Chondrocyte (in vitro differentiated cells): Measurements from ENCODE around the gene CST9. TPM values are rescaled to one million over a fixed set of nuclear protein-coding genes. Genes with fewer than 3 reads are reported as not detected.

ENCODE experiments used
- DNase-seq: peaks from one replicate; pipeline ENCODE4 v3.0.0; 2021; ENCODE audit warnings: mixed read lengths, low spot score
- H3K27ac Mint-ChIP-seq: one replicate; pipeline ENCODE4 v1.8.0; 2021; ENCODE audit warnings: mild to moderate bottlenecking, moderate library complexity, mixed read lengths; ENCODE audit not compliant: unreplicated experiment
- H3K27me3 Mint-ChIP-seq: 2 replicates; pipeline ENCODE4 v1.8.0; 2021; ENCODE audit warnings: low read depth, mixed read lengths
- H3K36me3 Mint-ChIP-seq: 2 replicates; pipeline ENCODE4 v1.8.0; 2021; ENCODE audit warnings: low read depth, mixed read lengths
- H3K4me1 Mint-ChIP-seq: 2 replicates; pipeline ENCODE4 v1.8.0; 2021; ENCODE audit warnings: low read depth, mild to moderate bottlenecking, mixed read lengths
- H3K4me3 Mint-ChIP-seq: one replicate; pipeline ENCODE4 v1.8.0; 2021; ENCODE audit warnings: mild to moderate bottlenecking, moderate library complexity, mixed read lengths; ENCODE audit not compliant: unreplicated experiment
- H3K9me3 Mint-ChIP-seq: 2 replicates; pipeline ENCODE4 v1.8.0; 2021; ENCODE audit warnings: low read depth, mixed read lengths
- total RNA-seq: library from RNA; stranded (reverse); gene quantifications from 3 replicates; pipeline ENCODE4 v1.2.1, GENCODE V29; 2021
- TF ChIP-seq, protein P1 (sequence below): fragments of 200-600 bp; sonication (generic); IDR thresholded peaks from 2 replicates; pipeline ENCODE4 v1.5.0; 2021; ENCODE audit warnings: antibody characterized with exemption, mild to moderate bottlenecking, moderate library complexity

The CST9 gene
- total RNA-seq, 1 donor from 2014 or later = not detected

DNA sequence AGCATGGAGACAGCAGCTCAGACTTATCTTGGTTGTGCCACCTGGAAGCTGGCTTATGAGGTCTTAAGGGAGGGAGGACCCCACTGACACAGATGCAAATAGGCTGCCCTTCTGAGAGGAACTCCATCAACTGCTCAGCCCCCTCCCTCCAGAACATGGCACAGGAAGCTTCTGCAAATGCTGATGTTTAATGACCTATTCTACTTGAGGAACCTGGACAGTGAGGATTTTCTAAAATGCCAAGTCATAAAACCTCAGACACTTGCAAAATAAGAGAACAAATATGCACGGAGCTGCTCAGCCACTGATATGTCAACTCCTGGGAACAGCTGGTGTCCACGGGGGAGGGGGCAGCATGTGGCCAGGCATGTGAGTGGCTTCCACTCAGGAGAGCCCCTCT lies 3.5 kb downstream of the CST9 start:
- no peak for DNase-seq

DNA sequence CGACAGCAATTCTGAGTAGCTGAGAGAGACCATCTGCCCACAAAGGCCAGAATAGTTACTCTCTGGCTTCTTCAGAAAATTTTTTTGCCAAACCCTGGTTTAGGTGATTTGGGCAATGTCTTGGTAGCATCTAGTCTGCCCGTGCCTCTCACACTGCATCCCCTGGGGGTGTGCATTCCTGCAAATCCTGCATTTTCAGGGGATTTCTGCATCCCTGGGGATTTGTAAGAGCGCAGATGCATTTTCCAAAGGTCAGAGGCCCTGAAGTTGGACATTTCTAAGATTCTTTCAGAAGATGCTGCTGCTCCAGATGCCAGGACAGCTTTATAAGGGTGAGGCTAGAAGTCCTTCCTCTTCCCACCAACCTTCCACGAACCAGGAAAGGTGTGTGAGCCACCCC lies 4.0 kb downstream of the CST9 start:
- H3K36me3 Mint-ChIP-seq = no peaks in the 10 kb centered on the region
- TF ChIP-seq, protein P1, sequence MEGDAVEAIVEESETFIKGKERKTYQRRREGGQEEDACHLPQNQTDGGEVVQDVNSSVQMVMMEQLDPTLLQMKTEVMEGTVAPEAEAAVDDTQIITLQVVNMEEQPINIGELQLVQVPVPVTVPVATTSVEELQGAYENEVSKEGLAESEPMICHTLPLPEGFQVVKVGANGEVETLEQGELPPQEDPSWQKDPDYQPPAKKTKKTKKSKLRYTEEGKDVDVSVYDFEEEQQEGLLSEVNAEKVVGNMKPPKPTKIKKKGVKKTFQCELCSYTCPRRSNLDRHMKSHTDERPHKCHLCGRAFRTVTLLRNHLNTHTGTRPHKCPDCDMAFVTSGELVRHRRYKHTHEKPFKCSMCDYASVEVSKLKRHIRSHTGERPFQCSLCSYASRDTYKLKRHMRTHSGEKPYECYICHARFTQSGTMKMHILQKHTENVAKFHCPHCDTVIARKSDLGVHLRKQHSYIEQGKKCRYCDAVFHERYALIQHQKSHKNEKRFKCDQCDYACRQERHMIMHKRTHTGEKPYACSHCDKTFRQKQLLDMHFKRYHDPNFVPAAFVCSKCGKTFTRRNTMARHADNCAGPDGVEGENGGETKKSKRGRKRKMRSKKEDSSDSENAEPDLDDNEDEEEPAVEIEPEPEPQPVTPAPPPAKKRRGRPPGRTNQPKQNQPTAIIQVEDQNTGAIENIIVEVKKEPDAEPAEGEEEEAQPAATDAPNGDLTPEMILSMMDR = no peak
- DNase-seq = no peak
- no peaks in the 10 kb centered on the region for H3K9me3 Mint-ChIP-seq
- peaks cover 9% of the 10 kb centered on the region for H3K4me1 Mint-ChIP-seq
- peaks cover 7% of the 10 kb centered on the region for H3K27me3 Mint-ChIP-seq
- no peak overlapping the region for H3K27ac Mint-ChIP-seq
- H3K4me3 Mint-ChIP-seq = no peak overlapping the region

More for the DNA sequence above, 3.5 kb downstream of the CST9 start:
- H3K4me3 Mint-ChIP-seq = no peak overlapping the region
- H3K27me3 Mint-ChIP-seq = peaks cover 3% of the 10 kb centered on the region
- no peaks in the 10 kb centered on the region for H3K9me3 Mint-ChIP-seq
- no peaks in the 10 kb centered on the region for H3K36me3 Mint-ChIP-seq
- H3K4me1 Mint-ChIP-seq = peaks cover 12% of the 10 kb centered on the region
- H3K27ac Mint-ChIP-seq = no peak overlapping the region
- TF ChIP-seq, protein P1 = no peak

DNA sequence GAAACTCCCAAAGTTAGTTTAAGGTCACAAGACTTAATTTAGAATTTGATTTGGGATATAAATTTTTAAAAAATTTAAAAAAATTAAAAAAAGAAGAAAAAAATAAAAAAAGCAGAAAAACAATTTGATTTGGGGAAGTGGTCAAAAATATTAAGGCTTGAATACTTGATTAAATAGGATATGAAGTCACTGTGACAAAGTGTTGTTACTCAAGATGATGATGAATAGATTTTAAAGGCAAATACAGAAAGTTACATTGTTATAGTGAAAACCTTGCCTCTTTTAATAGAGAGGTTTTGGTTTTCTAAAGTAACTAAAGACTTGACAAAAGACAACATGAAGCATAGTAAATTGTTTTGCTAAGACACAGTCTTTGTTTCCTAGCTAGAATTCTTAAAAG lies 7.2 kb downstream of the CST9 start:
- Mint-ChIP-seq H3K4me1 (no peaks in the 10 kb centered on the region), H3K27ac (no peak overlapping the region), H3K27me3 (peaks cover 11% of the 10 kb centered on the region), H3K9me3 (no peaks in the 10 kb centered on the region), H3K4me3 (no peak overlapping the region), H3K36me3 (no peaks in the 10 kb centered on the region)
- TF ChIP-seq, protein P1 = no peak
- DNase-seq = no peak

DNA sequence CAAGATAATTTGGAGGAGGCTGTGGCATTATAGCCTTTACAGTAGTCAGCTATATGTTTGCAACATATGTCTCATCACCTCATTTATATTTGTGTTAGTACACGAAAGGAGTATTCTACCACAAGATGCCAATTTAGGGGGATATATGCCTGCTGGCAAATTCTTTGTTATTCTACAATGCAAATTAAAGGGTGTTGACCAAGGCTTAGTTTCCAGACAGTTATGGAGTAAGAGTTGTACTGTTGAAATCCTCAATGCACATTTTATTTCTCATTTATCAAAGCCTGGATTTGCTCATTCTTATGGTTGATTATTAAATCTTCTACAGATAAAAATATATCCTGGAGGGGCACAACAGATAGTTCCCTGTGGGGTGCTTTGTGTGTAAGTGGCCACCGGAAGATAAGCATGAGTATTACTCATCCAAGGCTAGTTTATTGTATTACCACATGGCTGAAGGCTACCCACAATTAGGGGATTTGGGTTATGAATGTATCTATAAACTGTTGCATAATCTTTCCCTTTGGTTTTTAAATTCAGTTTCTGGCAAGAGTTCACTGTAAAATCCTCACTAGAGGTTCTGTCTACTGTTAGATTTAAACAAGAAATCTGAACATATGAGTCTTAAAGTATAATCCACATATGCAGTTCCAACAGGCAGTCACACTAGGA lies 9.0 kb downstream of the CST9 start:
- no peaks in the 10 kb centered on the region for H3K9me3 Mint-ChIP-seq
- H3K36me3 Mint-ChIP-seq = no peaks in the 10 kb centered on the region
- no peak overlapping the region for H3K4me3 Mint-ChIP-seq
- H3K27me3 Mint-ChIP-seq = peaks cover 11% of the 10 kb centered on the region
- DNase-seq = no peak
- TF ChIP-seq, protein P1 = no peak
- H3K4me1 Mint-ChIP-seq = no peaks in the 10 kb centered on the region
- H3K27ac Mint-ChIP-seq = no peak overlapping the region

DNA sequence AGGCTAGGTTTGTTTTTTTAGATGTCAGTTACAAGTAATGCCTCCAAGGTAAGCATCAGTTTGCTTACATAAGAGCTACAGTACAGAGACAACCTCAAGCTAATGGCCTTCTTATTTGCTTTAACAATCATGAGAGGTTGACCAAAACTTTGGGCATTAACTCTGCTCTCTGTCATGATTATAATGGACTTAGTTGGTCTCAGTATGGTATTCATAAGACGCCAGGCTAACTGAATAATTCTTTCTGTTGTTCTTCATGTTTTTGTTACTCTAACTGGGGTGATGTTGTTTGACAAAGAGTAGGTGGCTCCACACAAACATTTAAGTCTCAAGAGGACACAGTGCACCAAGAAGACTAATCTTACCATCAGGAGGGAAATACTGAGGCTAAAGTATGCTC lies 9.8 kb downstream of the CST9 start:
- H3K4me3 Mint-ChIP-seq = no peak overlapping the region
- no peak overlapping the region for H3K27ac Mint-ChIP-seq
- H3K36me3 Mint-ChIP-seq = no peaks in the 10 kb centered on the region
- H3K9me3 Mint-ChIP-seq = no peaks in the 10 kb centered on the region
- peaks cover 11% of the 10 kb centered on the region for H3K27me3 Mint-ChIP-seq
- H3K4me1 Mint-ChIP-seq = no peaks in the 10 kb centered on the region
- no peak for DNase-seq
- TF ChIP-seq, protein P1 = no peak
